Mesodermal cell (in vitro differentiated cells): ENCODE results near the gene COG5.

ENCODE experiments used
- H3K27ac ChIP-seq: 2 replicates; pipeline ENCODE4 v1.7.0; 2013; ENCODE audit warnings: mild to moderate bottlenecking, low read depth, low read length, moderate library complexity; ENCODE audit not compliant: severe bottlenecking
- H3K36me3 ChIP-seq: 2 replicates; pipeline ENCODE4 v1.7.1; 2013; ENCODE audit warnings: mild to moderate bottlenecking, low read length, moderate library complexity; ENCODE audit not compliant: control insufficient read depth, insufficient read depth
- H3K4me1 ChIP-seq: one replicate; pipeline ENCODE4 v1.7.1; 2013; ENCODE audit warnings: mild to moderate bottlenecking, low read length; ENCODE audit not compliant: insufficient read depth, control insufficient read depth, poor library complexity, severe bottlenecking
- H3K4me3 ChIP-seq: 2 replicates; pipeline ENCODE4 v1.7.0; 2013; ENCODE audit warnings: low read length, control low read depth, mild to moderate bottlenecking; ENCODE audit not compliant: insufficient read depth, poor library complexity, severe bottlenecking; ENCODE audit errors: extremely low read depth
- H3K9me3 ChIP-seq: 2 replicates; pipeline ENCODE4 v1.7.1; 2013; ENCODE audit warnings: mild to moderate bottlenecking, low read length, moderate library complexity; ENCODE audit not compliant: control insufficient read depth
- WGBS, 2 experiments: methylation state at CpG; one replicate each; pipeline ENCODE4 v1.1.5; 2013; ENCODE audit warnings: missing lambda C conversion rate in 2 of 2; ENCODE audit not compliant: insufficient coverage in 2 of 2; 5-methylcytosine and 5-hydroxymethylcytosine counted together

COG5 gene

DNA sequence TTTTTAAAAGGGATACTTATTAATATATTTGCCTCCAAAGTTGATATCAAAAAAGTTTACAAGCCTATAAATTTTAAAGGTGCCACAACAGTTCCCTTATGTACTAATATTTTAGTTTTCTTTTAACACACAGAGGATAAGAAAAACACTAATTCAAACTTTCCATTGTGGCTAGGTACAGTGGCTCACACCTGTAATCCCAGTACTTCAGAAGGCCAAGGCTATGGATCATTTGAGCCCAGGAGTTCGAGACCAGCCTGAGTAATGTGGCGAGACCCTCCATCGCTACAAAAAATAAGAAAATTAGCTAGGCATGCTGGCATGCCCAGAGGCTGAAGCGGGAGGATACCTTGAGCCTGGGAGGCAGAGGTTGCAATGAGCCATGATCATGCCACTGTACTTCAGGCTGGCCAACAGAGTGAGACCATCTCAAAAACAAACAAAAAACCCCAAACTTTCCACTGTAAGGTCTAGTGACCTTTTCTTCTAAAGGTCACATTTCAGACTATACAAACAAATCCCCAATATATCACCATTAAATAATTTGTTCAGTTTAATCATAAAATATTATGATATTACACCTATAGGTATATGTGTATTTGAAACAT lies 287.4 kb downstream of the COG5 start:
- WGBS, 2 experiments: 93 to 100% methylated on average over 4 of the region's 4 CpGs
- Histone ChIP-seq H3K4me3 (no peak overlapping the region), H3K4me1 (no peaks in the 10 kb centered on the region), H3K27ac (no peak overlapping the region), H3K9me3 (no peaks in the 10 kb centered on the region), H3K36me3 (peaks cover 4% of the 10 kb centered on the region)

DNA sequence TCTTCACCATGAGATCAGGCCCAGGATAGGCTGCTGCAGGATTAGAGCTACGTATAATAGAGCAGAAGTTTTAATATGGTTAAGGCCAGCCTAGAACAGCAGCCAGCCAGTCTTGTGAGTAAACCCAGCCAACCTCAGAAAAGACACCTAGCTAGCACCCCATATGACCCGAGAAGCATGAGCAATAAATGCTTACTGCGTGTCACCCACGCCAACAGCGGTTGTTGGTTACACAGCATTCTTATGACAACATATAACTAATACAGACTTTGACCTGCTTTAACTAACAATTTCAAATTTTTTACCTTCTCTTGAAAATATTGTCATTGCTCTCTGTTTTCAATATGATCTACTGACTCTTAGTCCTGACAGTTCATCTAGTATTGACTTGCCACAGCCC lies 289.2 kb downstream of the COG5 start:
- WGBS, 2 experiments: 93 to 100% methylated on average over 4 of the region's 5 CpGs
- peaks cover 4% of the 10 kb centered on the region for H3K36me3 ChIP-seq
- H3K4me3 ChIP-seq: no peak overlapping the region
- no peaks in the 10 kb centered on the region for H3K9me3 ChIP-seq
- H3K27ac ChIP-seq: no peak overlapping the region
- no peaks in the 10 kb centered on the region for H3K4me1 ChIP-seq

GRCh38 chr7:107269790-107270189 lies 293.9 kb downstream of the COG5 start:
- H3K4me3 ChIP-seq: no peak overlapping the region
- H3K36me3 ChIP-seq: peaks cover 2% of the 10 kb centered on the region
- WGBS, 2 experiments: 90 to 100% methylated on average over 3 of the region's 3 CpGs
- no peaks in the 10 kb centered on the region for H3K4me1 ChIP-seq
- no peaks in the 10 kb centered on the region for H3K9me3 ChIP-seq
- no peak overlapping the region for H3K27ac ChIP-seq

DNA sequence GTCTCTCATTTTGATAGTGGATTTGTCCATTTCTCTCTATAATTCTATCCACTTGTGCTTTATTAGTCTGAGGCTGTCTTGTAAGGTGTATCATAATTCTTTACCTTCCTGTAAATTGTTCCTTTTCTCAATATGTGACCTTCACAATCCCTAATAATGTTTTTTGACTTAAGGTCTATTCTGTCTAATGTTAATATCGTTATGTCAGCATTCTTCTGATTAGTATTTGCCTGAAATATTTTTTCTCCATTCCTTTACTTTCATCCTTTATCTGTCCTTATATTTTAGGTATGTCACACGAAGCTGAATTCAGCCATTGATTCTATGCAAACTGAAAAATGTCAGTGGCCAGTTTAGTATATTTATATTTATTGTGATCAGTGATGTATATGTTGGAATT lies 295.1 kb downstream of the COG5 start:
- no peaks in the 10 kb centered on the region for H3K36me3 ChIP-seq
- H3K4me1 ChIP-seq: no peaks in the 10 kb centered on the region
- no peak overlapping the region for H3K4me3 ChIP-seq
- no peaks in the 10 kb centered on the region for H3K9me3 ChIP-seq
- no peak overlapping the region for H3K27ac ChIP-seq
- WGBS, 2 experiments: no CpG with 5 or more reads among the region's 2 CpGs

GRCh38 chr7:107267138-107267537 lies 296.6 kb downstream of the COG5 start:
- H3K9me3 ChIP-seq: no peaks in the 10 kb centered on the region
- H3K36me3 ChIP-seq: no peaks in the 10 kb centered on the region
- WGBS, 2 experiments: 100% methylated on average over 1 of the region's 1 CpG; no CpG with 5 or more reads in 1 of the 2 experiments
- no peak overlapping the region for H3K27ac ChIP-seq
- no peak overlapping the region for H3K4me3 ChIP-seq
- H3K4me1 ChIP-seq: no peaks in the 10 kb centered on the region

DNA sequence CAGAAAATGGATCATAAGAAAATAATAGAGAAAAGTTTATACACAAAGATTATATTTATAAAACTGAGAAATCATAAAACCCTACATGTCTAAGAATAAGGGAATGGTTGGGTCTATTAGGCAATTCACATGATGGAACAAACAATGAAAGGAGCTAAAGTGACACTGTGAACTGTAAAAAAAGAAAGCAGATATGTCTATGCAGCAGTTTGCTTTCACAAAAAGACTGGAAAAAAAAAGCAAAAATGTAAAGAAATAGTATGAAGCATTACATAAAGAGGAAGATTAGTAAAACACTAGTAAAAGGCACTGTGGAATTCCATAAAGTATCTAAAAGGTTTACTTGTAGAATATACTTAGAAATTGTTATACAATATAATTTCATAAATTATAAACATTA lies 299.0 kb downstream of the COG5 start:
- H3K9me3 ChIP-seq: no peaks in the 10 kb centered on the region
- no peak overlapping the region for H3K4me3 ChIP-seq
- H3K27ac ChIP-seq: no peak overlapping the region
- H3K36me3 ChIP-seq: no peaks in the 10 kb centered on the region
- H3K4me1 ChIP-seq: no peaks in the 10 kb centered on the region

- H3K4me1 ChIP-seq: no peaks in the 10 kb centered on the region
- H3K36me3 ChIP-seq: no peaks in the 10 kb centered on the region
- H3K4me3 ChIP-seq: no peak overlapping the region
- H3K27ac ChIP-seq: no peak overlapping the region
- H3K9me3 ChIP-seq: no peaks in the 10 kb centered on the region
- no CpG with 5 or more reads among the region's 2 CpGs for WGBS, 2 experiments
These were observed 300.9 kb downstream of the COG5 start for GRCh38 chr7:107262857-107263256.

GRCh38 chr7:107258737-107259136 lies 305.0 kb downstream of the COG5 start:
- Histone ChIP-seq H3K4me3 (no peak overlapping the region), H3K9me3 (no peaks in the 10 kb centered on the region), H3K27ac (no peak overlapping the region), H3K36me3 (no peaks in the 10 kb centered on the region), H3K4me1 (no peaks in the 10 kb centered on the region)
- no CpG with 5 or more reads among the region's 5 CpGs for WGBS, 2 experiments

DNA sequence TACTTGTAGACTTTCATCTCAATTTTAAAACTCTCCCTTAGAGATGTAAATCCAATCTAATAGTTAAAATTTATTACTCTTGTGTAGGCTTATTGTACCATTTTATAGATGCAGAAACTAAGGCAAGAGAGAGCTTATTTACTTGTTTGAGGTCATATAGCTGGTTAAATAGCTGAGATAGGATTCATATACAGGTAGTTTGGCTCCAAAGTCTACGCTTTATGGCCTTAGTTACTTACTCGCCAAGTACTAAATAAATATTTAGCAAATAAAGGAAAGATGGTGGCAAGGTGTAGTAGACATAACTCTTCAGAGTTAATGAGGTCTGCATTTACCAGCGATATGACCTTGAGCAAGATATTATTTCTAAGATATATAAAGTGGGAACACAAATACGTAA lies 308.1 kb downstream of the COG5 start:
- 100% methylated on average over 1 of the region's 4 CpGs; no CpG with 5 or more reads in 1 of the 2 experiments for WGBS, 2 experiments
- H3K9me3 ChIP-seq: no peaks in the 10 kb centered on the region
- H3K4me1 ChIP-seq: no peaks in the 10 kb centered on the region
- no peaks in the 10 kb centered on the region for H3K36me3 ChIP-seq
- H3K27ac ChIP-seq: no peak overlapping the region
- no peak overlapping the region for H3K4me3 ChIP-seq

- Histone ChIP-seq H3K4me3 (no peak overlapping the region), H3K4me1 (no peaks in the 10 kb centered on the region), H3K36me3 (no peaks in the 10 kb centered on the region), H3K27ac (no peak overlapping the region), H3K9me3 (no peaks in the 10 kb centered on the region)
- 90% methylated on average over 3 of the region's 5 CpGs; no CpG with 5 or more reads in 1 of the 2 experiments for WGBS, 2 experiments
These were observed 309.2 kb downstream of the COG5 start for GRCh38 chr7:107254398-107254985.

- no peaks in the 10 kb centered on the region for H3K4me1 ChIP-seq
- H3K27ac ChIP-seq: no peak overlapping the region
- H3K9me3 ChIP-seq: no peaks in the 10 kb centered on the region
- H3K4me3 ChIP-seq: no peak overlapping the region
- 90 to 100% methylated on average over 1 to 2 of the region's 3 CpGs for WGBS, 2 experiments
- no peaks in the 10 kb centered on the region for H3K36me3 ChIP-seq
These were observed 310.1 kb downstream of the COG5 start for GRCh38 chr7:107253599-107253998.
